Measurements from ENCODE around the gene ATAD3C. TPM values are rescaled to one million over a fixed set of nuclear protein-coding genes. Genes with fewer than 3 reads are reported as not detected.

ATAD3C gene
- total and polyA plus RNA-seq, 10 of the 15 experiments (the other 5 are each of a cell fraction or from before 2014, with no cell fraction given) = 0.03 to 3.1 (median 0.86) TPM

DNA sequence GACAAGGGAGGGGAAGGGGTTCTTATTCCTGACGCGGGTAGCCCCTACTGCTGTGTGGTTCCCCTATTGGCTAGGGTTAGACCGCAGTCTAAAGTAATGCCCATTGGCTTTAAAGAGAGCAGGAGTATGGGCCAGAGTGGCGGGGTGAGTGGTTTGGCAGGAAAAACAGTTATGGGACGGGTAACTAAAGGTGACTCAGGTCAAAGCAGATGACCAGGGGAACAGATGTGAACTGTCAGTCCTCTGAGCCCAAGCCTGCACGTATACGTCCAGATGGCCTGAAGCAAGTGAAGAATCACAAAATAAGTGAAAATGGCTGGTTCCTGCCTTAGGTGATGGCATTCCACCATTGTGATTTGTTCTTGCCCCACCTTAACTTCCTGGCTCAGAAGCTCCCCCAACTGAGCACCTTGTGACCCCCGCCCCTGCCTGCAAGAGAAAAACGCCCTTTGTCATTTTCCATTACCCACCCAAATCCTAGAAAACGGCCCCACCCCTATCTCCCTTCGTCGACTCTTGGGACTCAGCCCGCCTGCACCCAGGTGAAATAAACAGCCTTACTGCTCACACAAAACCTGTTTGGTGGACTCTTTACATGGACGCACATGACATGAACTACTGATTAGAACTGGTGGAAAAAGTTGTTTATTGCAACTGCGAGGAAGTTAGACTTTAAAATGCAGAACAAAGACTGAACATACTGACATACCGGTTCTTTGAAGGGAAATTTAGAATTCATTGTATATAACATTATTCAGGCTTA lies 21.3 kb downstream of the ATAD3C start (continued):
- TF ChIP-seq, protein P1, sequence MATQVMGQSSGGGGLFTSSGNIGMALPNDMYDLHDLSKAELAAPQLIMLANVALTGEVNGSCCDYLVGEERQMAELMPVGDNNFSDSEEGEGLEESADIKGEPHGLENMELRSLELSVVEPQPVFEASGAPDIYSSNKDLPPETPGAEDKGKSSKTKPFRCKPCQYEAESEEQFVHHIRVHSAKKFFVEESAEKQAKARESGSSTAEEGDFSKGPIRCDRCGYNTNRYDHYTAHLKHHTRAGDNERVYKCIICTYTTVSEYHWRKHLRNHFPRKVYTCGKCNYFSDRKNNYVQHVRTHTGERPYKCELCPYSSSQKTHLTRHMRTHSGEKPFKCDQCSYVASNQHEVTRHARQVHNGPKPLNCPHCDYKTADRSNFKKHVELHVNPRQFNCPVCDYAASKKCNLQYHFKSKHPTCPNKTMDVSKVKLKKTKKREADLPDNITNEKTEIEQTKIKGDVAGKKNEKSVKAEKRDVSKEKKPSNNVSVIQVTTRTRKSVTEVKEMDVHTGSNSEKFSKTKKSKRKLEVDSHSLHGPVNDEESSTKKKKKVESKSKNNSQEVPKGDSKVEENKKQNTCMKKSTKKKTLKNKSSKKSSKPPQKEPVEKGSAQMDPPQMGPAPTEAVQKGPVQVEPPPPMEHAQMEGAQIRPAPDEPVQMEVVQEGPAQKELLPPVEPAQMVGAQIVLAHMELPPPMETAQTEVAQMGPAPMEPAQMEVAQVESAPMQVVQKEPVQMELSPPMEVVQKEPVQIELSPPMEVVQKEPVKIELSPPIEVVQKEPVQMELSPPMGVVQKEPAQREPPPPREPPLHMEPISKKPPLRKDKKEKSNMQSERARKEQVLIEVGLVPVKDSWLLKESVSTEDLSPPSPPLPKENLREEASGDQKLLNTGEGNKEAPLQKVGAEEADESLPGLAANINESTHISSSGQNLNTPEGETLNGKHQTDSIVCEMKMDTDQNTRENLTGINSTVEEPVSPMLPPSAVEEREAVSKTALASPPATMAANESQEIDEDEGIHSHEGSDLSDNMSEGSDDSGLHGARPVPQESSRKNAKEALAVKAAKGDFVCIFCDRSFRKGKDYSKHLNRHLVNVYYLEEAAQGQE (IDR thresholded peaks at IDR 0.05; ENCODE audit: low read depth, low read length) = no peak
- TF ChIP-seq SUZ12 (IDR thresholded peaks at IDR 0.05; ENCODE audit: unreplicated experiment) = no peak
- TF ChIP-seq, protein P2, sequence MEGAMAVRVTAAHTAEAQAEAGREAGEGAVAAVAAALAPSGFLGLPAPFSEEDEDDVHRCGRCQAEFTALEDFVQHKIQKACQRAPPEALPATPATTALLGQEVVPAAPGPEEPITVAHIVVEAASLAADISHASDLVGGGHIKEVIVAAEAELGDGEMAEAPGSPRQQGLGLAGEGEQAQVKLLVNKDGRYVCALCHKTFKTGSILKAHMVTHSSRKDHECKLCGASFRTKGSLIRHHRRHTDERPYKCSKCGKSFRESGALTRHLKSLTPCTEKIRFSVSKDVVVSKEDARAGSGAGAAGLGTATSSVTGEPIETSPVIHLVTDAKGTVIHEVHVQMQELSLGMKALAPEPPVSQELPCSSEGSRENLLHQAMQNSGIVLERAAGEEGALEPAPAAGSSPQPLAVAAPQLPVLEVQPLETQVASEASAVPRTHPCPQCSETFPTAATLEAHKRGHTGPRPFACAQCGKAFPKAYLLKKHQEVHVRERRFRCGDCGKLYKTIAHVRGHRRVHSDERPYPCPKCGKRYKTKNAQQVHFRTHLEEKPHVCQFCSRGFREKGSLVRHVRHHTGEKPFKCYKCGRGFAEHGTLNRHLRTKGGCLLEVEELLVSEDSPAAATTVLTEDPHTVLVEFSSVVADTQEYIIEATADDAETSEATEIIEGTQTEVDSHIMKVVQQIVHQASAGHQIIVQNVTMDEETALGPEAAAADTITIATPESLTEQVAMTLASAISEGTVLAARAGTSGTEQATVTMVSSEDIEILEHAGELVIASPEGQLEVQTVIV (IDR thresholded peaks at IDR 0.05; ENCODE audit: borderline replicate concordance, partially characterized antibody) = no peak

DNA sequence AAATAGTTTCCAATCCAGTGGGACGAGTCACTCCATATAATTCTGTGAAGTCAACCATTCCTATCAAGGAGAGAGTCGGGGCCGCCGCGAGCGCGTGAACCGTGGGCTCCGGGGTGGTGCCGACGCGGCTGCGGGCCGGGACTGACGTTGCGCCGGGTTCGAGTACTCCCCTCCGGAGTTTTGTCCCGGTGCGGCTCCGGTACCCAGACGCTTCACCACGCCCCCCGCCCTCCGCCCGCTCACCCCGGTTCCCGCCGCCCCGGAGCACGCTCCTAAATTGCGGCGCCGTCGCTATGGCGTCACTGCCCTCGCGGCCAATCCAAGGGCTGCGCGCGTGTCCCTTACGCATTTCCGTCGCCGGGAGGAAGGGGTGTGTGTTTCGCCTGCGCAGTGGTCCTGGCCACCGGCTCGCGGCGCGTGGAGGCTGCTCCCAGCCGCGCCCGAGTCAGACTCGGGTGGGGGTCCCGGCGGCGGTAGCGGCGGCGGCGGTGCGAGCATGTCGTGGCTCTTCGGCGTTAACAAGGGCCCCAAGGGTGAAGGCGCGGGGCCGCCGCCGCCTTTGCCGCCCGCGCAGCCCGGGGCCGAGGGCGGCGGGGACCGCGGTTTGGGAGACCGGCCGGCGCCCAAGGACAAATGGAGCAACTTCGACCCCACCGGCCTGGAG lies 22.0 kb downstream of the ATAD3C start, which contains the start of gene ATAD3B:
ATAD3B (plus strand) TSS at position 377 of the 664 bp plus-strand sequence; CDS start at position 497, 120 bp downstream.
- no TSS peak for BruUV-seq (replicated peaks)
- peaks cover 5% of the 10 kb centered on the region; the same call in 1 of the 2 replicates for H3K4me1 ChIP-seq (ENCODE audit: control insufficient read depth, insufficient read depth, low read length)
- peak; percentile 95 for ATAC-seq
- in situ Hi-C loops (cut with MboI) (no loop called here), intact Hi-C loops (cut with micrococcal nuclease; ENCODE audit: unreplicated experiment) (no loop called here)
- no peaks in the 10 kb centered on the region for H4K20me1 ChIP-seq (ENCODE audit: control insufficient read depth, insufficient read depth)
- H3K36me3 ChIP-seq (ENCODE audit: control insufficient read depth in 2 of 2, insufficient read depth in 2 of 2, low read length in 1 of 2) = no peaks in the 10 kb centered on the region
- WGBS (ENCODE audit: insufficient coverage, insufficient replicate concordance, low lambda C conversion rate, missing lambda C conversion rate) = under 1% methylated on average over 73 of the region's 87 CpGs
- H3K9me3 ChIP-seq (replicated peaks; ENCODE audit: control insufficient read depth, insufficient read depth, low read length) = no peaks in the 10 kb centered on the region
- peak within 1 kb of the TSS; percentile 83 for H3K4me3 ChIP-seq
- SMC1A ChIA-PET (ENCODE audit: uncharacterized antibody, unreplicated experiment) = no interaction called here
- peak within 1 kb of the TSS; percentile 88 for H2AFZ ChIP-seq (ENCODE audit: control insufficient read depth, low read depth, low read length)
- H3K9ac ChIP-seq (ENCODE audit: control insufficient read depth, insufficient read depth, low read length) = peak within 1 kb of the TSS; percentile 87
- peak within 1 kb of the TSS; percentile 94 for H3K4me2 ChIP-seq (ENCODE audit: control insufficient read depth, insufficient read depth)
- CTCF ChIA-PET = no interaction called here
- peaks cover 30% of the 10 kb centered on the region for H3K79me2 ChIP-seq (ENCODE audit: control insufficient read depth, insufficient read depth, low read length)
- no peaks in the 10 kb centered on the region for H3K27me3 ChIP-seq (replicated peaks in 1 of 2; ENCODE audit: control insufficient read depth in 2 of 2, insufficient read depth in 2 of 2, low read length in 1 of 2)
- peak; percentile 67 for DNase-seq (ENCODE audit: low read depth, low spot score)
- RAD21 ChIA-PET (ENCODE audit: unreplicated experiment) = no interaction called here
- FAIRE-seq = peak; percentile 95
- POLR2A ChIA-PET = no interaction called here
- peak within 1 kb of the TSS; percentile 74 for H3K27ac ChIP-seq (ENCODE audit: control insufficient read depth, insufficient read depth)
- TF ChIP-seq, protein P3, sequence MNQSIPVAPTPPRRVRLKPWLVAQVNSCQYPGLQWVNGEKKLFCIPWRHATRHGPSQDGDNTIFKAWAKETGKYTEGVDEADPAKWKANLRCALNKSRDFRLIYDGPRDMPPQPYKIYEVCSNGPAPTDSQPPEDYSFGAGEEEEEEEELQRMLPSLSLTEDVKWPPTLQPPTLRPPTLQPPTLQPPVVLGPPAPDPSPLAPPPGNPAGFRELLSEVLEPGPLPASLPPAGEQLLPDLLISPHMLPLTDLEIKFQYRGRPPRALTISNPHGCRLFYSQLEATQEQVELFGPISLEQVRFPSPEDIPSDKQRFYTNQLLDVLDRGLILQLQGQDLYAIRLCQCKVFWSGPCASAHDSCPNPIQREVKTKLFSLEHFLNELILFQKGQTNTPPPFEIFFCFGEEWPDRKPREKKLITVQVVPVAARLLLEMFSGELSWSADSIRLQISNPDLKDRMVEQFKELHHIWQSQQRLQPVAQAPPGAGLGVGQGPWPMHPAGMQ (IDR thresholded peaks at IDR 0.05; ENCODE audit: borderline replicate concordance) = no peak
- TF ChIP-seq HDAC6 (IDR thresholded peaks at IDR 0.05; ENCODE audit: unreplicated experiment) (no peak), HDGF (IDR thresholded peaks at IDR 0.05) (peak; percentile 38; the same call in 1 of the 2 replicates), WRNIP1 (IDR thresholded peaks at IDR 0.05; ENCODE audit: borderline replicate concordance, low read depth, low read length) (no peak)
- TF ChIP-seq, protein P4, sequence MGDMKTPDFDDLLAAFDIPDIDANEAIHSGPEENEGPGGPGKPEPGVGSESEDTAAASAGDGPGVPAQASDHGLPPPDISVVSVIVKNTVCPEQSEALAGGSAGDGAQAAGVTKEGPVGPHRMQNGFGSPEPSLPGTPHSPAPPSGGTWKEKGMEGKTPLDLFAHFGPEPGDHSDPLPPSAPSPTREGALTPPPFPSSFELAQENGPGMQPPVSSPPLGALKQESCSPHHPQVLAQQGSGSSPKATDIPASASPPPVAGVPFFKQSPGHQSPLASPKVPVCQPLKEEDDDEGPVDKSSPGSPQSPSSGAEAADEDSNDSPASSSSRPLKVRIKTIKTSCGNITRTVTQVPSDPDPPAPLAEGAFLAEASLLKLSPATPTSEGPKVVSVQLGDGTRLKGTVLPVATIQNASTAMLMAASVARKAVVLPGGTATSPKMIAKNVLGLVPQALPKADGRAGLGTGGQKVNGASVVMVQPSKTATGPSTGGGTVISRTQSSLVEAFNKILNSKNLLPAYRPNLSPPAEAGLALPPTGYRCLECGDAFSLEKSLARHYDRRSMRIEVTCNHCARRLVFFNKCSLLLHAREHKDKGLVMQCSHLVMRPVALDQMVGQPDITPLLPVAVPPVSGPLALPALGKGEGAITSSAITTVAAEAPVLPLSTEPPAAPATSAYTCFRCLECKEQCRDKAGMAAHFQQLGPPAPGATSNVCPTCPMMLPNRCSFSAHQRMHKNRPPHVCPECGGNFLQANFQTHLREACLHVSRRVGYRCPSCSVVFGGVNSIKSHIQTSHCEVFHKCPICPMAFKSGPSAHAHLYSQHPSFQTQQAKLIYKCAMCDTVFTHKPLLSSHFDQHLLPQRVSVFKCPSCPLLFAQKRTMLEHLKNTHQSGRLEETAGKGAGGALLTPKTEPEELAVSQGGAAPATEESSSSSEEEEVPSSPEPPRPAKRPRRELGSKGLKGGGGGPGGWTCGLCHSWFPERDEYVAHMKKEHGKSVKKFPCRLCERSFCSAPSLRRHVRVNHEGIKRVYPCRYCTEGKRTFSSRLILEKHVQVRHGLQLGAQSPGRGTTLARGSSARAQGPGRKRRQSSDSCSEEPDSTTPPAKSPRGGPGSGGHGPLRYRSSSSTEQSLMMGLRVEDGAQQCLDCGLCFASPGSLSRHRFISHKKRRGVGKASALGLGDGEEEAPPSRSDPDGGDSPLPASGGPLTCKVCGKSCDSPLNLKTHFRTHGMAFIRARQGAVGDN (IDR thresholded peaks at IDR 0.05) = 0 out of 2 replicates have a peak, but pooled peaks have one; percentile 46

Data from GM12878 (cell line).